GM23248 (cell line): ENCODE data around the gene SMG7. TPM values are rescaled to one million over a fixed set of nuclear protein-coding genes. Genes with fewer than 3 reads are reported as not detected.

Source experiments
- DNase-seq: peaks from one replicate; pipeline ENCODE4 v3.0.0-alpha.2; 2015
- H2AFZ ChIP-seq: fragments of 200-600 bp; sonication (generic); 2 replicates; pipeline ENCODE4 v1.6.1; 2016; ENCODE audit warnings: antibody characterized with exemption
- H3F3A ChIP-seq: fragments of 200-600 bp; sonication (generic); 2 replicates; pipeline ENCODE4 v1.6.1; 2016; ENCODE audit warnings: mild to moderate bottlenecking, antibody characterized with exemption, mixed run types; ENCODE audit not compliant: insufficient read depth
- H3K27ac ChIP-seq: fragments of 200-600 bp; sonication (generic); 2 replicates; pipeline ENCODE4 v1.5.1; 2016; ENCODE audit warnings: mild to moderate bottlenecking
- H3K27me3 ChIP-seq: fragments of 200-600 bp; sonication (generic); replicated peaks from 2 replicates; pipeline ENCODE4 v1.6.1; 2016; ENCODE audit warnings: mild to moderate bottlenecking; ENCODE audit not compliant: insufficient read depth
- H3K36me3 ChIP-seq: fragments of 200-600 bp; sonication (generic); 2 replicates; pipeline ENCODE4 v1.6.1; 2016; ENCODE audit warnings: low read depth, mild to moderate bottlenecking
- H3K4me1 ChIP-seq: fragments of 200-600 bp; sonication (generic); 2 replicates; pipeline ENCODE4 v1.6.1; 2016; ENCODE audit warnings: mild to moderate bottlenecking; ENCODE audit not compliant: insufficient read depth
- H3K4me2 ChIP-seq: fragments of 200-600 bp; sonication (generic); one replicate; pipeline ENCODE4 v1.6.1; 2016; ENCODE audit warnings: mild to moderate bottlenecking; ENCODE audit not compliant: unreplicated experiment
- H3K4me3 ChIP-seq: fragments of 200-600 bp; sonication (generic); 2 replicates; pipeline ENCODE4 v1.5.1; 2016; ENCODE audit warnings: mild to moderate bottlenecking
- H3K79me2 ChIP-seq: fragments of 200-600 bp; sonication (generic); 2 replicates; pipeline ENCODE4 v1.6.1; 2016; ENCODE audit warnings: mild to moderate bottlenecking; ENCODE audit not compliant: insufficient read depth
- H3K9ac ChIP-seq: fragments of 200-600 bp; sonication (generic); 2 replicates; pipeline ENCODE4 v1.6.1; 2016; ENCODE audit warnings: mild to moderate bottlenecking
- H3K9me2 ChIP-seq: fragments of 200-600 bp; sonication (generic); 2 replicates; pipeline ENCODE4 v1.6.1; 2016; ENCODE audit warnings: mixed run types, mild to moderate bottlenecking, moderate library complexity; ENCODE audit not compliant: insufficient read depth
- H3K9me3 ChIP-seq: fragments of 200-600 bp; sonication (generic); one replicate; pipeline ENCODE4 v1.6.1; 2017; ENCODE audit warnings: low read depth
- H4K20me1 ChIP-seq: fragments of 200-600 bp; sonication (generic); 2 replicates; pipeline ENCODE4 v1.6.0; 2016; ENCODE audit not compliant: insufficient read depth
- EZH2 ChIP-seq: fragments of 200-600 bp; sonication (generic); IDR thresholded peaks from 2 replicates; pipeline ENCODE4 v1.6.1; 2018; ENCODE audit warnings: antibody characterized with exemption, mild to moderate bottlenecking; ENCODE audit not compliant: insufficient read depth, poor library complexity, severe bottlenecking
- EZH2phosphoT487 ChIP-seq: fragments of 200-600 bp; sonication (generic); IDR thresholded peaks from 2 replicates; pipeline ENCODE4 v1.6.1; 2018; ENCODE audit warnings: antibody characterized with exemption, moderate library complexity, mild to moderate bottlenecking, low read depth; ENCODE audit not compliant: insufficient read depth
- WGBS, 2 experiments: methylation state at CpG; one replicate each; pipeline ENCODE4 v1.1.6; 2015 to 2017; ENCODE audit warnings: low lambda C conversion rate in 2 of 2, low coverage in 1 of 2; ENCODE audit errors: missing lambda C conversion rate in 2 of 2; 5-methylcytosine and 5-hydroxymethylcytosine counted together
- in situ Hi-C: fragments of 300-500 bp; cut with MboI; formaldehyde crosslinking; loops from 2 replicates; pipeline ENCODE4 v1.15.0; 2020
- polyA plus RNA-seq: library from polyadenylated mRNA; unstranded; fragments of >200 nt; fragmentation: Nextera tagmentation; extraction: Ambion mirVana; gene quantifications from 2 replicates; pipeline ENCODE4 v1.2.1, GENCODE V29; 2016
- total RNA-seq: library from RNA; depleted of rRNA; stranded (reverse); fragments of >200 nt; shearing (Covaris generic); gene quantifications from 2 replicates; pipeline ENCODE4 v1.2.3, GENCODE V29; 2014

SMG7 gene
- total and polyA plus RNA-seq, 2 experiments from 2014 or later: 18.7 to 32.8 TPM

GRCh38 chr1:183431840-183432547, 40.3 kb upstream of the SMG7 start:
- no peaks in the 10 kb centered on the region for H3K4me1 ChIP-seq
- H3K9me3 ChIP-seq: no peaks in the 10 kb centered on the region
- H2AFZ ChIP-seq: no peak overlapping the region
- no peak overlapping the region for H3K27ac ChIP-seq
- H3F3A ChIP-seq: no peaks in the 10 kb centered on the region
- H3K9ac ChIP-seq: no peak overlapping the region
- peaks cover 35% of the 10 kb centered on the region for H3K27me3 ChIP-seq
- H3K79me2 ChIP-seq: no peaks in the 10 kb centered on the region
- no peak for DNase-seq
- H3K4me3 ChIP-seq: no peak overlapping the region
- TF ChIP-seq EZH2phosphoT487 (no peak), EZH2 (no peak)
- H3K36me3 ChIP-seq: no peaks in the 10 kb centered on the region
- in situ Hi-C loops: no loop called here
- 67% methylated on average over 4 of the region's 4 CpGs for WGBS, 2 experiments
- no peaks in the 10 kb centered on the region for H4K20me1 ChIP-seq
- H3K4me2 ChIP-seq: no peak overlapping the region
- H3K9me2 ChIP-seq: no peaks in the 10 kb centered on the region

GRCh38 chr1:183432548-183432875, 39.8 kb upstream of the SMG7 start:
- H3K9me2 ChIP-seq: no peaks in the 10 kb centered on the region
- in situ Hi-C loops: no loop called here
- no peaks in the 10 kb centered on the region for H4K20me1 ChIP-seq
- no peak overlapping the region for H2AFZ ChIP-seq
- H3K27ac ChIP-seq: no peak overlapping the region
- 82 to 91% methylated on average over 2 of the region's 2 CpGs for WGBS, 2 experiments
- no peaks in the 10 kb centered on the region for H3K4me1 ChIP-seq
- peaks cover 38% of the 10 kb centered on the region for H3K27me3 ChIP-seq
- H3F3A ChIP-seq: no peaks in the 10 kb centered on the region
- no peak overlapping the region for H3K4me2 ChIP-seq
- H3K79me2 ChIP-seq: no peaks in the 10 kb centered on the region
- TF ChIP-seq EZH2phosphoT487: no peak
- no peak for TF ChIP-seq EZH2
- DNase-seq: peak; percentile 7
- no peak overlapping the region for H3K4me3 ChIP-seq
- H3K9ac ChIP-seq: no peak overlapping the region
- H3K36me3 ChIP-seq: no peaks in the 10 kb centered on the region
- H3K9me3 ChIP-seq: no peaks in the 10 kb centered on the region

- H2AFZ ChIP-seq: no peak overlapping the region
- no peaks in the 10 kb centered on the region for H3F3A ChIP-seq
- no peaks in the 10 kb centered on the region for H3K36me3 ChIP-seq
- no peak for DNase-seq
- no peaks in the 10 kb centered on the region for H3K79me2 ChIP-seq
- no peak overlapping the region for H3K4me3 ChIP-seq
- WGBS, 2 experiments: 0 to 8% methylated on average over 1 of the region's 1 CpG
- TF ChIP-seq EZH2: no peak
- no peak for TF ChIP-seq EZH2phosphoT487
- no peak overlapping the region for H3K9ac ChIP-seq
- H4K20me1 ChIP-seq: no peaks in the 10 kb centered on the region
- H3K9me2 ChIP-seq: no peaks in the 10 kb centered on the region
- H3K4me1 ChIP-seq: no peaks in the 10 kb centered on the region
- in situ Hi-C loops: no loop called here
- H3K9me3 ChIP-seq: no peaks in the 10 kb centered on the region
- no peak overlapping the region for H3K27ac ChIP-seq
- H3K4me2 ChIP-seq: no peak overlapping the region
- H3K27me3 ChIP-seq: peaks cover 44% of the 10 kb centered on the region
Measured at GRCh38 chr1:183433703-183434102, 38.6 kb upstream of the SMG7 start.

- Histone ChIP-seq H3K9me2 (no peaks in the 10 kb centered on the region), H2AFZ (no peak overlapping the region), H3K27ac (no peak overlapping the region), H3K27me3 (peaks cover 43% of the 10 kb centered on the region; the same call in 1 of the 2 replicates), H3K4me3 (no peak overlapping the region), H3K4me2 (no peak overlapping the region), H3K9ac (no peak overlapping the region), H3K9me3 (no peaks in the 10 kb centered on the region), H3F3A (no peaks in the 10 kb centered on the region), H3K79me2 (no peaks in the 10 kb centered on the region), H3K4me1 (no peaks in the 10 kb centered on the region), H4K20me1 (no peaks in the 10 kb centered on the region), H3K36me3 (no peaks in the 10 kb centered on the region)
- no peak for TF ChIP-seq EZH2
- TF ChIP-seq EZH2phosphoT487: no peak
- in situ Hi-C loops: no loop called here
- DNase-seq: no peak
- WGBS, 2 experiments: 65 to 74% methylated on average over 2 of the region's 2 CpGs
Measured at GRCh38 chr1:183435497-183435896, 36.8 kb upstream of the SMG7 start.

GRCh38 chr1:183438060-183438459, 34.2 kb upstream of the SMG7 start:
- no peak for DNase-seq
- H3K9me2 ChIP-seq: no peaks in the 10 kb centered on the region
- H3K4me3 ChIP-seq: no peak overlapping the region
- no peak overlapping the region for H2AFZ ChIP-seq
- H3K27me3 ChIP-seq: peaks cover 51% of the 10 kb centered on the region; the same call in 1 of the 2 replicates
- H3K36me3 ChIP-seq: no peaks in the 10 kb centered on the region
- in situ Hi-C loops: no loop called here
- H3K9ac ChIP-seq: no peak overlapping the region
- H3K27ac ChIP-seq: no peak overlapping the region
- no peak overlapping the region for H3K4me2 ChIP-seq
- H3F3A ChIP-seq: no peaks in the 10 kb centered on the region
- no peaks in the 10 kb centered on the region for H3K79me2 ChIP-seq
- TF ChIP-seq EZH2phosphoT487 (no peak), EZH2 (no peak)
- H3K9me3 ChIP-seq: no peaks in the 10 kb centered on the region
- H4K20me1 ChIP-seq: no peaks in the 10 kb centered on the region
- WGBS, 2 experiments: 45 to 51% methylated on average over 2 of the region's 2 CpGs
- no peaks in the 10 kb centered on the region for H3K4me1 ChIP-seq
